Measurements from ENCODE around the gene BANK1.

DNA sequence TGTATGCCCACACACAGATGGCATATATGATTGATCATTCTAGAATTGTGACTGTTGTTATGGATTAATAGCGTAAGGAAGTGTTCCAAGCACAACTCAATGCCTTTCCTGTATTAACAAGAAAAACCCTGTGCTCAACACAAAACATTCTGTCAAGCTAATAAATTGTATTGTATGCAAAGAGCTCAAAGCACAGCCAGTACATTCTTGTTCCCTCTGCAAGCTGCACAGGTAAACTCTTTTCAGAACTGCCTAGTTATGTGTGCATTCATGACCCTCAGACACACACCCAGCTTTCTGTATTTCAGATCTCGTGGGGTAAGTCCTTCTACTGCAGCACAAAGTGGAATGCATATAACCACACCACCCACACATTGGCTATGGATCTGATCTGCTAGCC, 34.3 kb upstream of the BANK1 start:
- TF ChIP-seq, protein P1, sequence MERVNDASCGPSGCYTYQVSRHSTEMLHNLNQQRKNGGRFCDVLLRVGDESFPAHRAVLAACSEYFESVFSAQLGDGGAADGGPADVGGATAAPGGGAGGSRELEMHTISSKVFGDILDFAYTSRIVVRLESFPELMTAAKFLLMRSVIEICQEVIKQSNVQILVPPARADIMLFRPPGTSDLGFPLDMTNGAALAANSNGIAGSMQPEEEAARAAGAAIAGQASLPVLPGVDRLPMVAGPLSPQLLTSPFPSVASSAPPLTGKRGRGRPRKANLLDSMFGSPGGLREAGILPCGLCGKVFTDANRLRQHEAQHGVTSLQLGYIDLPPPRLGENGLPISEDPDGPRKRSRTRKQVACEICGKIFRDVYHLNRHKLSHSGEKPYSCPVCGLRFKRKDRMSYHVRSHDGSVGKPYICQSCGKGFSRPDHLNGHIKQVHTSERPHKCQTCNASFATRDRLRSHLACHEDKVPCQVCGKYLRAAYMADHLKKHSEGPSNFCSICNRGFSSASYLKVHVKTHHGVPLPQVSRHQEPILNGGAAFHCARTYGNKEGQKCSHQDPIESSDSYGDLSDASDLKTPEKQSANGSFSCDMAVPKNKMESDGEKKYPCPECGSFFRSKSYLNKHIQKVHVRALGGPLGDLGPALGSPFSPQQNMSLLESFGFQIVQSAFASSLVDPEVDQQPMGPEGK (CRISPR knock-in tag; IDR thresholded peaks at IDR 0.05; ENCODE audit: borderline replicate concordance), result no peak
- TF ChIP-seq ISL1 (CRISPR knock-in tag; IDR thresholded peaks at IDR 0.05), result no peak
- TF ChIP-seq, protein P2, sequence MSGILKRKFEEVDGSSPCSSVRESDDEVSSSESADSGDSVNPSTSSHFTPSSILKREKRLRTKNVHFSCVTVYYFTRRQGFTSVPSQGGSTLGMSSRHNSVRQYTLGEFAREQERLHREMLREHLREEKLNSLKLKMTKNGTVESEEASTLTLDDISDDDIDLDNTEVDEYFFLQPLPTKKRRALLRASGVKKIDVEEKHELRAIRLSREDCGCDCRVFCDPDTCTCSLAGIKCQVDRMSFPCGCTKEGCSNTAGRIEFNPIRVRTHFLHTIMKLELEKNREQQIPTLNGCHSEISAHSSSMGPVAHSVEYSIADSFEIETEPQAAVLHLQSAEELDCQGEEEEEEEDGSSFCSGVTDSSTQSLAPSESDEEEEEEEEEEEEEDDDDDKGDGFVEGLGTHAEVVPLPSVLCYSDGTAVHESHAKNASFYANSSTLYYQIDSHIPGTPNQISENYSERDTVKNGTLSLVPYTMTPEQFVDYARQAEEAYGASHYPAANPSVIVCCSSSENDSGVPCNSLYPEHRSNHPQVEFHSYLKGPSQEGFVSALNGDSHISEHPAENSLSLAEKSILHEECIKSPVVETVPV (CRISPR knock-in tag; IDR thresholded peaks at IDR 0.05), result no peak
- no peak for TF ChIP-seq PPARA (CRISPR knock-in tag; IDR thresholded peaks at IDR 0.05; ENCODE audit: borderline replicate concordance)
- TF ChIP-seq, protein P3, sequence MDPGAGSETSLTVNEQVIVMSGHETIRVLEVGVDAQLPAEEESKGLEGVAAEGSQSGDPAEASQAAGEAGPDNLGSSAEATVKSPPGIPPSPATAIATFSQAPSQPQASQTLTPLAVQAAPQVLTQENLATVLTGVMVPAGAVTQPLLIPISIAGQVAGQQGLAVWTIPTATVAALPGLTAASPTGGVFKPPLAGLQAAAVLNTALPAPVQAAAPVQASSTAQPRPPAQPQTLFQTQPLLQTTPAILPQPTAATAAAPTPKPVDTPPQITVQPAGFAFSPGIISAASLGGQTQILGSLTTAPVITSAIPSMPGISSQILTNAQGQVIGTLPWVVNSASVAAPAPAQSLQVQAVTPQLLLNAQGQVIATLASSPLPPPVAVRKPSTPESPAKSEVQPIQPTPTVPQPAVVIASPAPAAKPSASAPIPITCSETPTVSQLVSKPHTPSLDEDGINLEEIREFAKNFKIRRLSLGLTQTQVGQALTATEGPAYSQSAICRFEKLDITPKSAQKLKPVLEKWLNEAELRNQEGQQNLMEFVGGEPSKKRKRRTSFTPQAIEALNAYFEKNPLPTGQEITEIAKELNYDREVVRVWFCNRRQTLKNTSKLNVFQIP (CRISPR knock-in tag; IDR thresholded peaks at IDR 0.05; ENCODE audit: borderline replicate concordance, low read depth), result no peak
- no peak for TF ChIP-seq ARNTL (CRISPR knock-in tag; IDR thresholded peaks at IDR 0.05; ENCODE audit: borderline replicate concordance, low read depth)
- TF ChIP-seq ZFP3 (CRISPR knock-in tag; IDR thresholded peaks at IDR 0.05), result no peak
- TF ChIP-seq ESRRG (CRISPR knock-in tag; IDR thresholded peaks at IDR 0.05), result no peak
- TF ChIP-seq, protein P4, sequence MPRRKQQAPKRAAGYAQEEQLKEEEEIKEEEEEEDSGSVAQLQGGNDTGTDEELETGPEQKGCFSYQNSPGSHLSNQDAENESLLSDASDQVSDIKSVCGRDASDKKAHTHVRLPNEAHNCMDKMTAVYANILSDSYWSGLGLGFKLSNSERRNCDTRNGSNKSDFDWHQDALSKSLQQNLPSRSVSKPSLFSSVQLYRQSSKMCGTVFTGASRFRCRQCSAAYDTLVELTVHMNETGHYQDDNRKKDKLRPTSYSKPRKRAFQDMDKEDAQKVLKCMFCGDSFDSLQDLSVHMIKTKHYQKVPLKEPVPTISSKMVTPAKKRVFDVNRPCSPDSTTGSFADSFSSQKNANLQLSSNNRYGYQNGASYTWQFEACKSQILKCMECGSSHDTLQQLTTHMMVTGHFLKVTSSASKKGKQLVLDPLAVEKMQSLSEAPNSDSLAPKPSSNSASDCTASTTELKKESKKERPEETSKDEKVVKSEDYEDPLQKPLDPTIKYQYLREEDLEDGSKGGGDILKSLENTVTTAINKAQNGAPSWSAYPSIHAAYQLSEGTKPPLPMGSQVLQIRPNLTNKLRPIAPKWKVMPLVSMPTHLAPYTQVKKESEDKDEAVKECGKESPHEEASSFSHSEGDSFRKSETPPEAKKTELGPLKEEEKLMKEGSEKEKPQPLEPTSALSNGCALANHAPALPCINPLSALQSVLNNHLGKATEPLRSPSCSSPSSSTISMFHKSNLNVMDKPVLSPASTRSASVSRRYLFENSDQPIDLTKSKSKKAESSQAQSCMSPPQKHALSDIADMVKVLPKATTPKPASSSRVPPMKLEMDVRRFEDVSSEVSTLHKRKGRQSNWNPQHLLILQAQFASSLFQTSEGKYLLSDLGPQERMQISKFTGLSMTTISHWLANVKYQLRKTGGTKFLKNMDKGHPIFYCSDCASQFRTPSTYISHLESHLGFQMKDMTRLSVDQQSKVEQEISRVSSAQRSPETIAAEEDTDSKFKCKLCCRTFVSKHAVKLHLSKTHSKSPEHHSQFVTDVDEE (CRISPR knock-in tag; IDR thresholded peaks at IDR 0.05), result no peak
- TF ChIP-seq ZNF8 (CRISPR knock-in tag; IDR thresholded peaks at IDR 0.05), result no peak
- TF ChIP-seq RARB (CRISPR knock-in tag; IDR thresholded peaks at IDR 0.05), result no peak
